Ovary (tissue), 9 donors: ENCODE data around the gene DENND1B. TPM values are rescaled to one million over a fixed set of nuclear protein-coding genes. Genes with fewer than 3 reads are reported as not detected.
A peak's percentile ranks its signal among the peaks of the same experiment; 100 is the strongest.

Experiments
- DNase-seq, 5 donors: peaks; one replicate each; pipeline ENCODE4 v3.0.0-alpha.2; 2019 to 2020
- H3K27ac ChIP-seq, 2 donors: fragments of 200-600 bp; one replicate each; pipeline versions ENCODE4 v1.5.1 to v1.8.0; 2019 to 2022
- H3K27me3 ChIP-seq: fragments of 200-600 bp; one replicate; pipeline ENCODE4 v1.8.0; 2022
- H3K36me3 ChIP-seq: fragments of 200-600 bp; sonication (generic); one replicate; pipeline ENCODE4 v1.5.1; 2019
- H3K4me1 ChIP-seq: one replicate; pipeline ENCODE4 v1.8.1; 2013; ENCODE audit warnings: mild to moderate bottlenecking, moderate library complexity; ENCODE audit not compliant: insufficient read depth
- H3K4me3 ChIP-seq: fragments of 200-600 bp; sonication (generic); one replicate; pipeline ENCODE4 v1.5.1; 2017
- H3K9me3 ChIP-seq, 2 donors: fragments of 200-600 bp in 1 of 2; sonication (generic) in 1 of 2; one replicate each; pipeline versions ENCODE4 v1.5.1 to v1.8.1; 2013 to 2019; ENCODE audit warnings: mild to moderate bottlenecking in 1 of 2, moderate library complexity in 1 of 2
- CTCF ChIP-seq, 3 donors: fragments of 450-650 bp in 2 of 3; fragments of 200-600 bp in 1 of 3; IDR thresholded peaks; one replicate each; pipeline versions ENCODE4 v1.5.1 to v1.8.0; 2016 to 2022; ENCODE audit warnings: antibody characterized with exemption in 3 of 3, mild to moderate bottlenecking in 1 of 3
- EP300 ChIP-seq: sonication (generic); formaldehyde crosslinking; IDR thresholded peaks from one replicate; pipeline ENCODE4 v1.6.1; 2017; ENCODE audit warnings: antibody characterized with exemption
- POLR2A ChIP-seq: fragments of 450-650 bp; IDR thresholded peaks from one replicate; pipeline ENCODE4 v1.6.1; 2017; ENCODE audit warnings: antibody characterized with exemption, mild to moderate bottlenecking, moderate library complexity
- WGBS, 3 donors: extraction: QIAGEN DNeasy Blood & Tissue Kit in 1 of 3; methylation state at CpG; one replicate each; pipeline versions ENCODE4 v1.1.5 to v1.1.7; 2013 to 2017; 5-methylcytosine and 5-hydroxymethylcytosine counted together
- intact Hi-C, 4 donors: fragments of 100-400 bp; cut with DNase I; formaldehyde crosslinking; loops; one replicate each; pipeline versions ENCODE4 v1.11.0 to v1.15.1; 2022 to 2023
- polyA plus RNA-seq, 2 donors: library from polyadenylated mRNA; stranded (reverse); fragments of 200-250 nt in 1 of 2; fragments of 350-450 nt in 1 of 2; fragmentation: Illumina TruSeq in 1 of 2; extraction: RNeasy Lipid Tissue Mini Kit (QIAGEN cat#74804) in 1 of 2; gene quantifications; one replicate each; pipeline ENCODE4 v1.2.3, GENCODE V29; 2013 to 2014
- small RNA-seq: library from RNA; depleted of rRNA; stranded (forward); fragments of <200 nt; gene quantifications from one replicate; pipeline ENCODE3, GENCODE V24; 2016
- total RNA-seq, 7 donors: library from RNA; depleted of rRNA in 2 of 7; stranded (reverse); fragments of >200 nt in 2 of 7; fragmentation: NEBNext Ultra II Directional in 3 of 7; extraction: Animal tissue kit (Norgen Biotek cat#: 25700) in 3 of 7; gene quantifications; one replicate each; pipeline versions ENCODE4 v1.1.0 to v1.2.4, GENCODE V29; 2016 to 2023
- donor health status: DM: no; HTN: no; CAD: no; lungs with moderate emphysema.
- donor health status: DM: no; HTN: no; CAD: no.
- donor health status: Bipolar disorder and iron deficiency.
- donor health status: DM: yes; HTN: yes; CAD: no.
- donor health status: DM: no; HTN: no; CAD: no.
- donor health status: DM: yes; HTN: yes; CAD: no.

Gene DENND1B
- total and polyA plus RNA-seq, 9 donors = 2.9 to 20.6 (median 14.1) TPM

GRCh38 chr1:197465528-197466327, 309.6 kb downstream of the DENND1B start:
- H3K4me1 ChIP-seq = peaks cover 10% of the 10 kb centered on the region
- H3K4me3 ChIP-seq = no peak overlapping the region
- no peaks in the 10 kb centered on the region for H3K36me3 ChIP-seq
- no peaks in the 10 kb centered on the region for H3K27me3 ChIP-seq
- TF ChIP-seq CTCF (IDR thresholded peaks at IDR 0.05) (no peak), EP300 (no peak), POLR2A (no peak)
- no peak for DNase-seq
- no peak overlapping the region for H3K27ac ChIP-seq
- intact Hi-C loops = loop anchor here in 1 of 4 donors (5.0 kb wide), 1 partner anchor 338 kb away; no protein-coding TSS in a partner anchor
- WGBS, 3 donors = 78 to 84% (median 82%) methylated on average over 3 of the region's 3 CpGs
- no peaks in the 10 kb centered on the region for H3K9me3 ChIP-seq

DNA sequence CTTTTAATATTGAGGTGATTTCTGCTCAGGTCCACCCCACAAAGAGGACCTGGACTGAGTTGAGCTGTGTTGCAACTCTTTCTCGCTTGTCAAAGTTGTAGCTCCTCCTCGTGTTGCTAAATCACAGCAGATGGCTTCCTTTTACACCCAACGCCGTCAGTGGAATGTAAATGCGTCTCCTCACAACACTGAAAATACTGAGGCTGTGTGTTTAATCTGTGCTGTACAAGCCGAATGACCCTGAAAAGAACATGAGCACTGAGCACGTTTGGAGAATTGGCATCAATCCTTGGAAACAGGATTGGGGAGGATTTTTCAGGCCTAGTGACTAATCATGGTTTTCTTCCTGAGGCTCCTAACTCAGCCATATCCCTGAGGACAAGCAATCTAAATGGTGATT, 311.2 kb downstream of the DENND1B start:
- WGBS, 3 donors = 3 to 4% (median 4%) methylated on average over 7 of the region's 7 CpGs
- intact Hi-C loops = no loop called here
- no peaks in the 10 kb centered on the region for H3K36me3 ChIP-seq
- H3K27me3 ChIP-seq = no peaks in the 10 kb centered on the region
- peak overlapping the region in 1 of 2 donors; percentile 81 for H3K27ac ChIP-seq
- no peaks in the 10 kb centered on the region for H3K9me3 ChIP-seq
- H3K4me3 ChIP-seq = no peak overlapping the region
- peak; percentile 59 to 80 (median 65) for DNase-seq
- peak in 1 of 3 donors; percentile 9 for TF ChIP-seq CTCF (IDR thresholded peaks at IDR 0.05)
- no peak for TF ChIP-seq EP300
- TF ChIP-seq POLR2A = no peak
- H3K4me1 ChIP-seq = peaks cover 4% of the 10 kb centered on the region

DNA sequence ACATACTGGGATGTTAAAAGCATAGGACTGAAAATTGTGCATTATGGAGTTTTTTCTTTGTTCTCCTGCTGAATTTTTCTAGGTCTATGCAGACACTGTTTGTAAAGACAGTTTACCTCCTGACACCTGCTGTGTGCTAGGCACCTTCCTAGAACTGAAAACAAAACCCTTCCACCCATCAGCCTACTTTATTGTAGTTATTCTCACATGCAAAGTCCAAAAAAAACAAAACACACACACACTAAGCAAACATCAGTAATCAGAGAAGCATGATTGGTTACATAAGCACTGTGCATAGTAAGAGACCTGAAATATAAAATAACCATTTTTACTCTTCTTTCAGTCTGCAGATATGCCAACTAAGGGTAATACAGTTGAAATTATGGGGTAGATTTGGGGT, 312.1 kb downstream of the DENND1B start:
- no peak for DNase-seq
- TF ChIP-seq EP300 = no peak
- no peak for TF ChIP-seq POLR2A
- TF ChIP-seq CTCF (IDR thresholded peaks at IDR 0.05) = no peak
- no peaks in the 10 kb centered on the region for H3K36me3 ChIP-seq
- H3K4me1 ChIP-seq = peaks cover 6% of the 10 kb centered on the region
- H3K27me3 ChIP-seq = no peaks in the 10 kb centered on the region
- peak overlapping the region; percentile 41 to 81 for H3K27ac ChIP-seq
- no peak overlapping the region for H3K4me3 ChIP-seq
- intact Hi-C loops = no loop called here
- H3K9me3 ChIP-seq = no peaks in the 10 kb centered on the region

- no peak for DNase-seq
- Histone ChIP-seq H3K4me1 (peaks cover 4% of the 10 kb centered on the region), H3K27ac (no peak overlapping the region), H3K36me3 (no peaks in the 10 kb centered on the region), H3K9me3 (no peaks in the 10 kb centered on the region), H3K27me3 (no peaks in the 10 kb centered on the region), H3K4me3 (no peak overlapping the region)
- intact Hi-C loops = no loop called here
- TF ChIP-seq CTCF (IDR thresholded peaks at IDR 0.05) (no peak), EP300 (no peak), POLR2A (no peak)
- WGBS, 3 donors = 95% methylated on average over 5 of the region's 5 CpGs
Observed at GRCh38 chr1:197462539-197462938, 312.7 kb downstream of the DENND1B start.

Small RNA genes within 50 kb of the gene (small RNA-seq; reads per million reads assigned to genes)
- not detected for gene RF00019

Other genes with a start within 250 kb of the DENND1B start
- 1 to 10 TPM; 1.9 to 5.4 (median 4.6) TPM for gene C1orf53, start 127.2 kb upstream of the DENND1B start, total RNA-seq
- gene C1orf53, start 127.2 kb upstream of the DENND1B start, polyA plus RNA-seq = 1 to 10 TPM; 6.7 to 7.5 TPM
- 10 to 100 TPM in 5 of 7 donors, 1 to 10 TPM in 2; 6.2 to 15.9 (median 10.9) TPM for gene LHX9, start 141.9 kb upstream of the DENND1B start, total RNA-seq
- 10 to 100 TPM in 1 of 2 donors, 1 to 10 TPM in 1; 9.1 to 13.2 TPM for gene LHX9, start 141.9 kb upstream of the DENND1B start, polyA plus RNA-seq